GM21367 (cell line): ENCODE measurements around the gene STARD10.

Experiments
- ATAC-seq: cut with Tn5 transposase; IDR thresholded peaks from one replicate; pipeline ENCODE4 v1.9.1; 2021; ENCODE audit not compliant: unreplicated experiment

STARD10 gene

DNA sequence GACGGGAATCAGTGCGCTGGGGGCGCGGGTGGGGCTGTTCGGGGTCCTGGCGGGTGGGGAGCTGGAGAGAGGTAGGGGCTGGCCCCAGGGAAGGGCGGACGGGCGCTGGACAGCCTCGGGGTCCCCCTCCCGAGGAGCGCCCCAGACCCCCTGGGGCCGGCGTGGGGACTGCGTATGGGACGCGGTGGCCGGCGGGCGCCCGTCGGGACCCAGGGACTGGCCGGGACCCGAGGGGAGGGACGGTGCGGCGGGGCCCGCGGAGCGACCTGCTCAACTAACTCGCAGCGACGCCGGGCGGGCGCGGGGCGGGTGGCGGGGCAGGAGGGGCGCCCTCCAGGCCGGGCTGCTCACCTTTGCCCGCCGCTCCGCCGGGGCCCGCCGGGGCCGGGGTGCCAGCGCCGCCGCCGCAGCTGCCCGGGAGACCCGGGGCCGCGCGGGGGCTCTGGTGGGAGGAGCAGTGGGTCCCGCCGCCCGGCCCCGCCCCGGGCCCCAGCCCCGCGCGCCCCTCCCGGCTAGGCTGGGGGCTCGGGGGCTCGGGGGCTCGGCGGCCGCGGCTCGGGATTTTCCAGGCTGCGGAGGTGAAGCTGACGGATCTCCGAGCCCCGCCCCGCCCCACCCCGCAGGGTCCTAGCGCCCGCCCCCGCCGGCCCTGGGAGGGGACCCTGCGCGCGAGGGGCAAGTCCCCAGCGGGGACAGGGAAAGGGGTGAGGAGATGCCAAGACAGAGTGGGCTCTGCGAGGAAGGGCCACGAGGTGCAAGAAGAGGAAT, 12.3 kb downstream of the STARD10 start:
- no peak for ATAC-seq

DNA sequence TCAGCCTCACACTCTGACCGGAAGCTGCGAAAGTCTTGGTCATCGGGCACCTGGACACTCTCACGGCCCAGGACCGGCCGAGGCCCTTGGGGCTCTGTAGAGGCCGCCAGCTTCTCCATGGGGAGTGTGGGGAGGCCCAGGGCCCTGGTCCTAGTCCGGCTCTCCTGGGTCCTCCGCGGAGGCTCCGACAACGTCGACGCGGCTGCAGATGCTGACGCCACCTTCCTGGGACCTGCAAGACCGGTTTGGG, 12.9 kb downstream of the STARD10 start:
- ATAC-seq: no peak

DNA sequence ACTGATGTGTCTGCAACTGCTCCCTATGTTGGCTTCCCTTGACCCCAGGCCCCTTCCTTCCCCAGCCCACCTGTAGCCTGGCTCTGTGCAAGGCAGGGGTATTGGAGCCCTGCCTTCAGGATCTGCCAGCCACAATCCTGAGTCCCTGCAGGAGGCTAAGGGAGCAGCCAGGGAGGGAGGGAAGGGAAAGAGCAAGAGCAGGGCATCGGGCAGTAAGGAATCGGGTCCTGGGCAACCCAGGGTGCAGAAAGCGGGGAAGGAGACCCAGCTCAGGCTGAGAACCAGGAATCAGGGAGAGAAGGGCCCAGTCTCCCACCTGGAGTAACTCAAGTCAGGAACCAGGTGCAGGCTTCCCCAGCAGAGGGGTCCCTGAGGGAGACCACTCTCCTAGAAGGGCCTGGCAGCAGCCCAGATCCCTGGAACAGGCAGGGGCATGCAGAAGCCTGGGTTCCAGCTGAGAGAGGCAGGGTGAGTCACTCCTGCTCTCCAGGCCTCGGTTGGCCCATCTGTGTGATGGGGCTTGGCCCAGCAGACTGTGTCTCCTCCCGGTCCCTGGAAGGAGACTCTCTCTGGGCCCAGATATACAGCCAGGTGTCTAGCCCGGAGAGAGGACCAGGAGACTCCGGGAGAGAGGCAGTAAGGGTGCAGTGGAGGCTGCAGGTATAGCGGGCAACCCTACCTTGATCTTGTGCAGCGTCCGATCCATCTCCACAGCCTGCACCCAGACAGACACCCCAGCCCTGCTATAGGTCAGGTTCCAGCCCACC, 13.4 kb downstream of the STARD10 start:
- no peak for ATAC-seq

DNA sequence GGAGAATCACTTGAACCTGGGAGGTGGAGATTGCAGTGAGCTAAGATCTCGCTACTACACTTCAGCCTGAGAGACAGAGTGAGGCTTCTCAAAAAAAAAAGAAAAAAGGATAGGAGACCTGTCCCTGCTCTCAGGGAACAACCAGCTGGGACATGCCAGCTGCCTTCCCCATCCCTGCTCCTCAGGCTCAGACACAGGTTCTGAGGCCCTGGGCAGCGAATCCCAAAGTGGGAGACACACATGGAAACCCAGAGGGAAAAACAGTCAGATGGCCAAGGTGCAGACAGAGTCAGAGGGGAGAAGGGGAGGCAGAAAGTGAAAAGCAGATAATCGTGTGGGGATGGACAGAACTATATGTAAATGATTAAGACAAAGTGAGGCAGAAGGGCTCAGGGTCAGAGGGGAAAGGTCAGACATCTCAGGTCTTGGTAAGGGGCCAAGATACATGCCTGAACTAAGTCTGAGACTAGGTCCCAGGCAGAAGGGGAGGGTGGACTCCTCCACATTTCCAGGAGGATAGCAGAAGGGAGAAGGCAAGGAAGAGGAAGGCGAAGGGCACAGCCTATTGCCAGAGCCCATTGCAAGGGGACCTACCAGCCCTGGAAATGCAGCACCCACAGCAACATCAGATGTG, 14.2 kb downstream of the STARD10 start:
- no peak for ATAC-seq

DNA sequence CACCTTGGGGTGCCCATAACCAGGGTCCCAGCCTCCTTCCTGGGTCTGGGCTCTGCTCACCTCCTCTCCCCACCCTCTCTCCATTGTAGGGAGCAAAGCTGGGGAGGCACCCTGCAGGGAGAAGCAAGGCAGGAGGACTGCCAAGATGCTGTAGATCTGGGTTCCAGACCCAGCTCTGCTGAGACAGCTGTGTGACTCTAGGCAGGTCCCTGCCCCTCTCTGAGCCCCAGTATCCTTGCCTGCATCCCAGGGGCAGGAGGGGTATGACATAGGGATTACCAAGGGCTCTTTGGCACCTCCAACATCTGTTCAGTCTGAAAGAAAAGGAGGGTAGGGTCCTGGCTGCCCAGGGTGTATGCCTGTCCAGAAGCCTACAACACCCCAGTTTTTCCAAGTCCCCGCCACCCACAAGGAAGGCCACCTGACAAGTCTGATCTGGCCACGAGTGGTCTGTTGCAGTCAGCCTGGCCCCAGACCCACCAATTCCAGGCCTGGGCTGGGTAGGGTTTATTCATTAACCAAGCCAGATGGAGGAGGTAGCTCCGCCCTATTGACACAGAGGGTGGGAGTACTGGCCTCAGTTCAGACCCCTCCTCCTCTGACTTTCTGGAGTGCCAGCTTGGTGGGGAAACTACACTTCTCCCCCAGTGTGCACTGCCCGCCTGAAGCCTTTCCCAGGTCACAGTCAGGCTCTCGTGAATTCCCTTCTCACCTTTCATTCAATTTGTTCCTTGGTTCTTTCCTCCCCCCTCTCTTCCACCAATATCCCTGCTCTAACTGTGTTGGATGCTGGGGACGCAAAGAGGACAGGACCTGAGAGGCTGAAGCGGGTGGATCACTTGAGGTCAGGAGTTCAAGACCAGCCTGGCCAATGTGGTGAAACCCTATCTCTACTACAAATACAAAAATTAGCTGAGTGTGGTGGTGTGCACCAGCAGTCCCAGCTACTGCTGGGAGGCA, 15.0 kb downstream of the STARD10 start:
- no peak for ATAC-seq

DNA sequence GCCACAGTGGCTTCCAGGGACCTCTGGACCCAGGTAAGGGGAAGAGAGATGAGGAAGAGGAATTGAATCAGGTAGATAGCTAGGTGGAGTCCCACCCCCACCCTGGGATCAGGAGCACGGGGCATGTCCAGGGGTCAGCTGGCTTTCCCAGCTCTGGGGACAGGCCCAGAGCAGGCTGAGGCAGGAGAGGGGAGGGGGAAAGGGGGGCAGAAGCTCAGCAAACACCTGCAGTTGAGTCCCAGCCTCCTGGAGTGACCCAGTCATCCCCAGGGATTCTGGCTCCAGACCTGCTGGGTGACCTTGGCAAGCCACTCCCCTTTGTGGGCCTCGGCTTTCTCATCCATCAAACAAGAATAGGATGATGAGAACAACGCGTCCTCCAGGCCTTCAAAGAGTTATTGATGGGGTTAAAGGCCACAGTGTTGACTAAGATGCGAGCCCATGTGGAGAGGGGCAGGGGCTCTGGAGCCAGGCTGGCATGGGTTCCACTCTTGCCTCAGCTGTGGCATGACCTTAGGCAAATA, 16.0 kb downstream of the STARD10 start:
- ATAC-seq: no peak

DNA sequence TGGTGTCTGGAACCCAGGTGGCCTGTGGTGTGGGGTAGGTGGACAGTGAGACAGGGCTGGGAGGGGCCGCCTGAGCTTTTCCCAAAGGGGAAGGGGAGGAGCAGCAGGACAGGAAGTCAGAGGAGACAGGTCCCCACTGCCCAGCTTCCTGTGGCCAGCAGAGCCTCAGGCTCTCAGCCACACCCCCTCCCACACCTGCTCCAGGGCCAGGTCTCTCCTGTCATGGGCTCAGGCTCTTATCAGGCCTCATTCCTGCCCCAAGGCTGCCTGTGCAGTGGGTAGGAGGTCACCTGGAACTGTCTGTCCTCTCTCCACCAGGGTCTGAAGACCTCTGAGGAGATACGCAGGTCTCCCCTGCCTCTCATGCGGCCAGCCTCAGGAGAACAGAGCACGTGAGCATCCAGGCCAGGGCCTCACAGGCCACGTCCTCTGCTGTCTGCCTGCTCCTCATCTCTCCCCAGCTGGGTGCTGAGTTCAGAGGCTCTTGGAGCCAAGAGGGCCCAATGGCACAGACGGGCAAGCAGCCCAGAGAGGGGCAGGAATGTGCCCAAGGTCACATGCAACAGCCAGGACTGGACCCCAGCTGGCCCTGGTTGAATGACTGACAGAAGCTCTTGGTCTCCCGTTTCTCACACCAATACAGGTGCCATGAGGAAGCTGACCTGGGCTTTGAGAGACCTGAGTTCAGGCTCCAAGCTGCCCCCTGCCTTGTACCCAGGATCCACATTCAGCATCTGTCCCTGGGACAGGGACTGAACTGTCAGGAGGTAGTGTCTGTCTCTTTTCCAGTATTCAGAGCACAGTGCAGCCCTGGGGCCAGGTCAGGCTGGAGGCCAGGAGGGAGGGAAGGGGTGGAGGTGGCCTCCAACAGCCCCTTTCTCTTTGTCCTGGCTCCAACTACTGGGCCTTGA, 16.7 kb downstream of the STARD10 start:
- ATAC-seq: no peak

DNA sequence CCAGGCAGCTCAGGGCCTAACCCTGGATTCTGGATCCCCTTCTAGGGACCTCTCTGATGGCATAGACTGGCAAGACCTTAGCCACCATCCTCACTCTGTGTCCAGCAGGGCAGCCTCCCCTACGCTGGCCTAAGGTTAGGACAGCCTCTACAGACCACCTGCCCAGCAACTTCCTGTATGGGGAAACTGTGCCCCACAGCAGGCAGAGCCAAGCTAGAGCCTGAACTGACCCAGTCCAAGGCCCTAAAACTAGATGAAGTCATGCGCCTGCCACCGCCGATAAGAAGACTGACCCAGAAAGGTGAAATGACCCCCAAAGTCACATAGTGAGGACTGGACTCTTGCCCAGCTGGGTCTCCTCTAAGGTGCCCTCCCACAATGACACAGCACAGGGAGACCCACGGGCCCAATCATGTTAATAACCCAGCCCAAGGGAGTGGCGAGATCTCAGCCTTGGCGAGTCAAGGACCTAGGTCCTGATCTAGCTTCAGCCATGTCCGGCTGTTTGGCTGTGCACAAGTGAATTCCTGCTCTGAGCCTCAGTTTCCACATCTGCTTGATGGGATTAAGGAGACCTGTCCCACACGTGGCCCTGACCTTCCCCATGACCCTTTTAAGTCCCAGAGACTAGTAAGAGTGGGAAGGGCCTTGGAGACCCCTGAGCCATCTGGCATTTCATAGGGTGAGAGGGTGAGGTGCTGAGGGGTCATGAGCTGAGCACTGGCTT, 17.6 kb downstream of the STARD10 start:
- no peak for ATAC-seq

DNA sequence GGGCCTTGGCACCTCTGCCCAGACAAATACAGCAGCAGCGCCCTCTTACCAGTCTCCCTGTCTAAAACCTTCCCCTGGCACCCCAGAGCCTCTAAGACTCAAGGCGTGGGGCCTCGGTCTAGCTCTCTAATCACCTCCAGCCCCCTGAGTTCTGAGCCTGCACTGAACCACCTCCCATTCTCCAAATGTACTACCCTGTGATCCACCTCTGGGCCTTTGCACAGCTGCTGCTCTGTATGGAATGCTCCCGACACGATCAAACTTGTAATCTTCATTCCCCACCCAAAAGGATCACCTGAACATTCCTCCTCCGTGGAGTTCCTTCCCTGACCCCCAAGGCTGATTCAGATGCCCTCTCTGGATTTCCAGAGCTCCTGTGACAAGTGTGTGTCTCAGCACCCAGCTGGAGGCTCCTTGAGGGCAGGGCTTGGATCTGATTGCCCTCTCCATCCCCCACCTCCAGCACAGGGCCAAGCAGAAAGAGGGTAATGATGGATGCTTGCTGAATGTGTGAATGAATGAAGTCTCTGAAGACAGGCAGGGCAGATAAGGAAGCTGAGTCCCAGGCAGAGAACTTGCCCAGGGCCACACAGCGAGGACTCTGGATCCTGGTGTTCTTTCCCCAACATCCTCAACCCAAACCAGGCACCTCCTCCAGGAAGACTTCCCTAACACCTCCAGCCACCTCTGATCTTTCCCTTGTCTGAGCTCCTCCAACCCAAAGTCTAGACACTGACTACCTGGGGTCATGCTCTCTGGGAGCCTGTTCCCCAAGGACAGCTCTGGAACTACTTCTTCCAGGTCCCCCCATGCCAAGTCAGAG, 18.3 kb downstream of the STARD10 start:
- ATAC-seq: no peak

DNA sequence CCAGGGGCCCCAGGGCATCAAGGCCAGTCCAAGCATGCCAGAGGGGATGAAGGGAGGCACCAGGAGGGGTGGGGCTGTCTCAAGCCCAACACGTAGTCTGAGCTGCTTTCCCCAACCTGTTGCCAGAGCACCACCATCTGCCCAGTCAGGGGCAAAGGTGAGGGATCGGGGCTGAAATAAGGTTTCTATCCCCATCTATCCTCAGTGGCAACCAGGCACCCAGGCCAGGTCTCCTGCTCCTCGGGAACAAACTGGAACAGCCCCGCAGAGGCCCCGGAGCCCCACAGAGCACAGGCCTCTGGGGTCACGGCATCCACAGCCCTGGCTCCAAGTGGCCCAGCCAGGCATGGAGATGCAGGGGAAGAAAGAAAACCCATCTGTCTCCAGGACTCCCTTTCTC, 19.3 kb downstream of the STARD10 start:
- ATAC-seq: no peak

DNA sequence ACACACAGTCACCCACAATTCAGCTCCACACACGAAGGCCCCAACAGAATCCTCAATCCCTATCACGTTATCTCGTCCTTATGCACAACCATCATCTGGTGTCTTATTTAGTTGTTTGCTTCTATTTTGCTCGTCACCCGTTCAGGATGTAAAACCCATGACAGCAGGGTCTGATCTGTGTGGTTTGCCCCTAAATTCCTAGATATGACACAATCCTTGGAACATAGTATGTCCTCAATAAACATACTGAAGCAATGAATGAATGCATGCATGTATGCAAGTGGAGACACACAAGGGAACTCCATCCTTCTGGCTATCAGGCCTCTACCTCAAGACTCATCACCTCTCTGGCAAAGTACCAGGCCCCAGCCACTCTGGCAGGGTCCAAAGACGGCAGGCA, 20.2 kb downstream of the STARD10 start:
- no peak for ATAC-seq

DNA sequence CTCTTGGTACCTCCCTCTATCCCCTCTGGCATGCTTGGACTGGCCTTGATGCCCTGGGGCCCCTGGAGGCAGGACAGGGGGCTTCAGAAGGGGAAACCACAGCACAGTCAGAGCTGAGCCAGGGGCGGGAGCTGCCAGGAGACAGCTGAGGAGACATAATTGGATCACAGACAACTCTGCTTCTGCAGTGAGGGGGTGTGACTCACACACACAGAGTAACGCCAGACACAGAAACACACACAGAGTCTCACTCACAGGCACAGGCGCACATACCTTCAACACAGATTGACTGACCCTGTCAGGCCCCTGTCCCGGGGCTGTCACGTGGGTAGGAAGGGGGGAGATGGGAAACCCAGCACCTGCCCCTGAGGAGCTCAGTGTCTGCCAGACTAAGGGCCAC, 20.6 kb downstream of the STARD10 start:
- ATAC-seq: no peak

DNA sequence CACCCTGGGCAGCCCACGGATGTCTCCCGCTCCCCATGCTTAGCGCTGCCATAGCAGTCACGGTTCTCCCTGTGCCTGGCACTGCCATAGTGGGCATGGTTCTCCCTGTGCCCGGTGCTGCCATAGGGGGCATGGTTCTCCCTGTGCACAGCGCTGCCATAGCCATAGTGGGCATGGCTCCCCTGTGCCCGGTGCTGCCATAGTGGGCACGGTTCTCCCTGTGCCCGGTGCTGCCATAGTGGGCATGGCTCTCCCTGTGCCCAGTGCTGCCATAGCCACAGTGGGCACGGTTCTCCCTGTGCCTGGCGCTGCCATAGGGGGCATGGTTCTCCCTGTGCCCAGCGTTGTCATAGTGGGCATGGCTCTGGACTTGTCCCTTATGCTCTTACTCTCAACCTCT, 21.8 kb downstream of the STARD10 start:
- ATAC-seq: no peak

DNA sequence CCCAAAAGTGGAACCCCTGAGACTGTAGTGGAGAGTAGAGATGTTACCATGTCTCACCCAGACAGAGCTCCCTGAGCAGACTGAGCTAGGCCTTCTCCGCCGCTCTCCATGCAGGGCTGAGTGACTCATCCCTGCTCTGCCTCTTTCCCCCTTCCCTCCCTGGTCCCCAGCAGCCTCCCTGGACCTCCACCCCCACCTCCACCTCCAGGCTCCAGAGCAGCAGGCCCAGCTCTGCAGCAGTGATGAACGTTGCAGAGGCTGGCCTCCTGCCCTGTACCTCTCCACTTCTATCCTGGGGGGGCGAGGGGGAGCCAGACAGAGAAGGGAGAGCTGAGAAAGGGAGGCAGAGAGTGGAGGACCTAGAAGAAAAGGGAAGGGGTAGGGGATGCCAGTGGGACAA, 22.3 kb downstream of the STARD10 start:
- ATAC-seq: no peak

DNA sequence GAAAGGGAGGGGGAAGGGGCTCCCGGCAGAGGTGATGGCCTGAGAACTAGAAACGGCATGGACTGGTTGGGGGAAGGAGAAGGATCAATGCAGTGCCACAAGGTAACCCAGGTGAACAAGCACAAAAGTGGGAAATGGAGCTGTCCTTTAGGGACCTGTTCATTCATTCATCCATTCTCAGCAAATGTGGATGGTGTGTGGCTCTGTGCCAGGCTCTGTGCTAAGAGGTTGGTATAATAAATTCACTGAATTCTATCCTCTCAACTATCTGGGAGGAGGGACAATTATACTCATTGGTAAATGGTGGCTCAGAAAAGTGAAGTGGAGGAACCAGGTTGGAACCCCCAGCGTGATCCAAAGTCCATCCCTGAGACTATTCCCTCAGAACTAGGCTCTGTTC, 23.0 kb downstream of the STARD10 start:
- no peak for ATAC-seq

DNA sequence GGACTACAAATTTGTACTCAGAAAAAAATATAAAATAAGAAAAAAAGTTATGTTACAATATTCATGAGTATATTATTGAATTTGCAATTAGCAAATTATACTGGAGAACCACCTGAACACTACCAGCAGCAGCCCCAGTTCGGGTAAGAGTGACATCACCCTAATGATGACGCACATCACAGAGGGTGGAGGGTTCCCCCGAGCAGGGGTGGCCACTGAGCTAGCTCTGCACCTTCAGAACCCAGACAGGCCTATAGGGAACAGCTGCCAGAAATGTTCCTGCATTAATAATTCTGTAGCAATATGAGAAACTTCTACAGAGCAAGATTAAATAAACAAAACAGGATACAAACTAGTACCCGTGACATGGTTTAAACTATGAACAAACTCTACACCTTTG, 24.2 kb downstream of the STARD10 start:
- ATAC-seq: no peak

DNA sequence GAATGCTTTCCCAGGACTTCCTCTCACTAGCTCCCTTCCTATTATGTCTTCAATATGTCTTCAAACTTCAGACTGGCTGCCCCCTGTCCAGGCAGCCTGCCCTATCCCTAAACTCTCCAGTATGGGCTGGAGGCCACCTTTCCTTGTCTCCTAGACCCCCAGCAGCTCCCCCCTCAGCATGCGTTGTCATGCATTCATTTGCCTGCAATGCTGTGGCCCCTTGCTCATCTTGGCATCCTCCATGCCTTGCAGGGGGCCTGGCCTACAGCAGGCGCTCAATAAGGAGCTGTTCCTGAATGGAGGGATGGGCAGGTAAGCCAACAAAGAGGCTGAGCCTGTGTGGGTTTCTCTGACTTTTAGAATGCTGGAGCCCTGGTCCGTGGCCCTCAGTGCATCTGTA, 25.3 kb downstream of the STARD10 start:
- no peak for ATAC-seq
